NCI-H1417 (cell line): ENCODE measurements around the gene HSFX3.
A peak's percentile ranks its signal among the peaks of the same experiment; 100 is the strongest.
"Not testable (repeated sequence)": the region's sequence is repeated elsewhere in the genome, so short reads cannot be mapped to it uniquely, and the experiment has no call there.

Experiments used
- DNase-seq, 3 experiments: peaks; one replicate each; lab custom pipeline; 2025; lab: John Stamatoyannopoulos, UW

Gene HSFX3

DNA sequence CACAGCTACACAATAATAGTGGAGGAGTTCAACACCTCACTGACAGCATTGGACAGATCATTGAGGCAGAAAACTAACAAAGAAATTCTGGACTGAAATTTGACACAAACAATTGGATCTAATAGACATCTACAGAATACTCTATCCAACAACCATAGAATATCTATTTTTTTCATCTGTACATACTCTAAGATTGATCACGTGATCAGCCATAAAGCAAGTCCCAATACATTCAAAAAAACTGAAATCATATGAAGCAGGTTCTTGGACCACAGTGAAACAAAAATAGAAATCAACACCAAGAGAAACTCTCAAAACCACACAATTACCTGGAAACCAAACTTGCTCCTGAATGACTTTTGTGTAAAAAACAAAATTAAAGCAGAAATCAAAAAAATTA lies 32.4 kb downstream of the HSFX3 start:
- no peak for DNase-seq

- no peak for DNase-seq
Observed at GRCh38 chrX:149516604-149517003, 33.1 kb downstream of the HSFX3 start.

DNA sequence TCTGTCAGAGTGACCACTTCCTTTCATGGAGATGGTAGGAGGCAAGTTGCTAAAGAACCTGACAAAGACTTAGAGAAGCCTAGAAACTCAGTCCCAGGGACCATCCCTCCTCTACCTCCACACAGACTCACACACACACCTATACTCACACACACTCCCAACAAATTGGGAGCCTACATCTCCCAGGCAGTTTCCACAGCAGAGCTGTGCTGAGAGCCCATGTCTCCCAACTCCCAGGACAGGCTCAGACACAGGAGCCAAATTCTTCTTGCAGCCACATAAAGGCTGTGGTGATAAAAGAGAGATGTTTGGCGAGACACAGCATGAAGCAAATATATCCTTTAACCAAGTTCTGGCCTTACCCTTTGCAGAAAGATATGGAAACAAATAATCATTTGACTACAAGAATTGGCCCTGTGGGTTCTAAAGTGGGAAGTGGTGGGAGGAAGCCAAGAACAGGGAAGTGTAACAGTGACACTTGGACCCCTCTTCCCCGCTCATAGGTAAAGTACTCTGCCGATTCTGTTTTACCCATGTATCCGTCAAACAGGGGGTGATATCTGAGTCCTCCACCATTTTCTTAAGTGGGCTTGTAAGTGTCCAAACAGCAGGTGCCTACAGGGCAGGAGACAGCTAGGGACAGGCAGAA lies 33.6 kb downstream of the HSFX3 start:
- no peak for DNase-seq

DNA sequence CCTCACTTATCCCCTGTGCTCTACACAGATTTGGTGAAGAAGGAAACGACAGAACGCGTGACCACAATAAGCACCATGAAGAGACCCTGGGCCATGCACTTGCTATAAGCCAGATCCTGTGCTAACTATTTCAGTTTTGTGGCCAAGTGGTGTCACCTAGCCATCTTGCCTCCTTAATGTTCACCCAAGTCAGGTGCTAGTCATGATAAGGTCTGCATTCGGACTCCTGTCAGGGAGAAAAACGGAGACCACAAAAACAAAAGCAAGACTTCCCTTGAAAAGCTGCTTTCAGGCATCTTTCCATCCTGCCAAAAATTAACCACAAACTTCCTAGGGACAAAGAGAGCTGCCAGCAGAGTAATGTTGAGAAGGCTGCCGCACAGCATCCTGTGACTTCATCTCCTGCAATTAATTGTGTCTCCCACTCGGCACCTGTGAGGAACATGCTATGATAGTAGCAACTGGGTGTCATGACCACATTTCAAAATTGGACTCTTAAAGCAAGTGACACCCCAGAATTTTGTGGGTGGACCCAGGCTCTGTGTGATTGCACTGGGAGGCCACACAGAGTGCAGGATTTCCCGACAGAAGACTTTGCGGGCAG lies 35.8 kb downstream of the HSFX3 start:
- no peak for DNase-seq

- peak; percentile 28 to 62 (median 49) for DNase-seq
Observed at GRCh38 chrX:149512225-149512885, 37.4 kb downstream of the HSFX3 start.

DNA sequence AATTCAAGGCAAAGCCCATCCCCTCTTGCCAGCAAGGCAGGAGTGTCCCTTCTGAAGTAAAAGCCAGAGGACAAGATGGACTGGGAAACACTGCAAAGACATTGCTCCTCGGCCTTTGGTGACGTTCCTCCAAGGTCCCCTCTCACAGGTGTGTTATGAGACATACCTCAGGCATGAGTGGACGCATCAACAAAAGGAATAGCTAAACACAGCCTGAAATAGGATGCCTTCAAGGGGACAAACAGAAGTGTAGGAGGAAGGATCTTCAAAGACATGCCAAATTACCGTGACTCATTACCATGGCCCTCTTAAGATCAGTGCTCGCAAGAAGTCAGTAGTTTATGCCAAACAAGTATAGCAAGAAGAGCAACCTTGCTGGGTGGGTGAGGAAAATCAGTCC lies 38.6 kb downstream of the HSFX3 start:
- no peak for DNase-seq

GRCh38 chrX:149510386-149510785 lies 39.3 kb downstream of the HSFX3 start:
- DNase-seq = no peak

- no peak for DNase-seq
Observed at GRCh38 chrX:149508467-149508866, 41.3 kb downstream of the HSFX3 start.

GRCh38 chrX:149506349-149506748 lies 43.4 kb downstream of the HSFX3 start:
- DNase-seq = no peak

GRCh38 chrX:149505671-149506070 lies 44.1 kb downstream of the HSFX3 start:
- DNase-seq = no peak

GRCh38 chrX:149504915-149505651 lies 44.6 kb downstream of the HSFX3 start, which contains the start of gene IDS:
TSS of gene IDS (minus strand) at chrX:149505306. CDS start at chrX:149505137, 169 bp downstream.
- peak; percentile 87 to 91 (median 87) for DNase-seq

DNA sequence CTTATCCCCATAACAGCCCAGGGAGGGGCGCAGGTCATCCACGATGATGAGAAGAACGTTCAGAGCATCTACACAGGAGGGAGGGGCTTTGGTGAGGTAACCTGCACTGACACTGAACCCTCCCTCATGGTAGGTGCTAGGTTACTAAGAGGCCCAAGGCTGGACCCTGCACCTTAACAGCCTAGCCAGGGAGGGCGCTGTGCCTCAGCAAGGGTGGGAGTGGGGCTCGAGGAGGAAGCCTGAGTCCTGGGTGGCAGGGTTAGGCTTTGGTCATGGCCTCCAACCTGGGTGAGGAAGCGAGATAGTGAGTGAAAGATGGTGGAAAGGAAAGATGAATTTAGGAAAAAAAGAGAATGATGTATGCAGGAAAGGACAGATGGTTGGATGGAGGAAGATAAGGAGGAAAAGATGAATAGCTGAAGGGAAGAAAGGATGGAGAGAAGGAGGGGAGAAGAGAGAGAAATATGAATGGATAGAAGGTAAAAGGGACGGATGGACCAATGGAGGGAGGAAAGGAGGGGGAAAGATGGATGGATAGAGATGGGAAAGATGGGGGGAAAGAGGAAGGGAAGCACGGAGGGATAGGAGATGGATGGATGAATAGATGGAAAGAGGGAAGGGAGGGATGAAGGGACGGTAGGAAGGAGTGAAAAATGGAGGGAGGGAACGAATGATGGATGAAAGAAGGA lies 45.4 kb downstream of the HSFX3 start:
- peak in 2 of 3 experiments; percentile 47 to 71 for DNase-seq

- peak in 2 of 3 experiments; percentile 34 to 81 for DNase-seq
Observed at GRCh38 chrX:149503446-149503845, 46.3 kb downstream of the HSFX3 start.

GRCh38 chrX:149502923-149503322 lies 46.8 kb downstream of the HSFX3 start:
- DNase-seq = not testable (repeated sequence)

DNA sequence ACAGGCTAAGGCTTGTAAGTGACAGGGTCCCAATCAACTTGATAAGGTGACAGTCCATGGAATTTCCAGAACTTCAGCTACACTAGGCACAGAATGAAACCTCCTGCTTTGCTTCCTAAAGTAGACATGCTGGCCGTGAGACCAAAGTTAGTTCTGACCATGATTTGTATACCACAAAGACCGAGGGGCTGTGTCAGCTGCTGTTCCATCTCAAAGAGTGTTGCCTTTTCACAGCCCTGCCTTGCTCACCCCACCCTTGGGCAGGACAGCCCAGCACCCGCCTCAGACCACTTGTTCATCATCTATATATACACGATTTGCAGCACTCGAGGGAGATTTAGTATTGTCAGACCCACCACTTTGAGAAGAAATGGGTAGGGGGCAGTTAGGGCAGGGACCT lies 50.0 kb downstream of the HSFX3 start:
- no peak for DNase-seq

DNA sequence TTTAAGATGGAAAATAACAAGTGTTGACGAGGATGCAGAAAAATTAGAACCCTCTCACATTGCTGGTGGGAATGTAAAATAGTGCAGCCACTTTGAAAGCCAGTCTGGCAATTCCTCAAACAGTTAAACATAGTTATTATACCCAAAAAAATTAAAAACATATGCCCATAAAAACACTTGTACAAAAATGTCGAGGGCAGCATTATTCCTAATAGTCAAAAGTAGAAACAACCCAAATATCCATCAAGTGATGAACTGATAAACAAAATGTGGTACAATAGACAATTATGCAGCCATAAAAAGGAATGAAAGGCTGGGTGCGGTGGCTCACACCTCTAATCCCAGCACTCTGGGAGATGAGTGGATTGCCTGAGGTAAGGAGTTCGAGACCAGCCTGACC lies 51.0 kb downstream of the HSFX3 start:
- no peak for DNase-seq
